SHP77 (cell line): ENCODE data around the gene PLCB1.
A peak's percentile ranks its signal among the peaks of the same experiment; 100 is the strongest.

Source experiments
- DNase-seq, 2 experiments: peaks; one replicate each; lab custom pipeline; 2025; lab: John Stamatoyannopoulos, UW

Gene PLCB1

GRCh38 chr20:8547035-8547650 lies 415.1 kb downstream of the PLCB1 start:
- no peak for DNase-seq

- DNase-seq = no peak
Observed at GRCh38 chr20:8547968-8548588, 416.0 kb downstream of the PLCB1 start.

DNA sequence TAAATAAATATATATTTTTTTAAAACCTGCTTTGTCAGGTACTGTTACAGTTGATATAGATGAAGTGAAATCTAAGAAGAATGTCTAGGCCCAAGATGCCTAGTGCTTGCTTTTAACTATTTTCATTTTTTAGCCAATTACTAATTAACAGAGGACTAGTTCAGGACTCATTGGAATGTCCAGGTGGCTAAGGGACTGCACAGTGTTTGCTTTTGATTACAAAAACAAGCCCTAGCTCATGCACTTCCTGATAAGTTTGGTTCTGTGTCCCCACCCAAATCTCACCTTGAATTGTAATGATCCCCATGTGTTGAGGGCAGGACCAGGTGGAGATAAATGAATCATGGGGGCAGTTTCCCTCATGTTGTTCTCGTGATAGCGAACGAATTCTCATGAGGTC lies 417.1 kb downstream of the PLCB1 start:
- DNase-seq = no peak

GRCh38 chr20:8557711-8558110 lies 425.6 kb downstream of the PLCB1 start:
- DNase-seq = no peak

DNA sequence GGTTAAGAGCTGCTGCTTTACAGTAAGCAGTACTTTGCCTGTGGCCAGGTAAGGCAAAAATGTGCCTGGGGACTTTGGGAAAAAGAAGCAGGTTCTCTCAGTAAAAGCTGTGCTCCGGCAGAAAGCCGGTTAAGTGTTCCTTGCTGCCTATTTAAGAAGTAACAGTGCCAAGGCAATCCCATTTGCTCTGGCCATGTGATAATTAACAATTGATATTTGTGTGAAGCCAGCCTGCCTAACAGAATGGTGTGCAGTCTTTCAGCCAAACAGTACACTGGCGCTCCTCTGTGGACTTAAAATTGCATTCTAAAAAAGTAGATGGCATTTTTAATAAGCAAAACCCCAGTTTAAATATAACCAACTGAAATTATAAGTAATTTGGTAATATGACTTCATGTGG lies 430.3 kb downstream of the PLCB1 start:
- no peak for DNase-seq

GRCh38 chr20:8568075-8568474 lies 436.0 kb downstream of the PLCB1 start:
- no peak for DNase-seq

GRCh38 chr20:8569766-8570165 lies 437.7 kb downstream of the PLCB1 start:
- DNase-seq = no peak

DNA sequence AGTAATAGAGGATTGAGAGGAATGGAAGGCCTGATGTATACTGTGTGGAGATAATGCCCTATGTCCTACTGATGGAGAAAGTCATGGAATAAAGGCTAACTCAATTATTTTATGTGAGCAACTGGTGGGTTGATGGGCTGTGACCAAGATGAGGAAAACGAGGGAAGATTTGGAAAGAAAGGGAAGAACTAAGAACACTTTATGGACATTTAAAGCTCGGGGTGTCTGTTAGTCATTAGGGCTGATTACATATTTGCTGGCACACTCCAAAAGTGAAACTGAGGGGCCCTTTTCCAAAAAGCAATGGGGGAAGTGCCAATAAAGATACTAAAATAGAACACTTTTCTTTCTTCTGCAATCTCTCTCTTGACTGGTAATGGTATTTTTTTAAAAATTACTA lies 439.5 kb downstream of the PLCB1 start:
- no peak for DNase-seq

GRCh38 chr20:8573686-8574085 lies 441.6 kb downstream of the PLCB1 start:
- DNase-seq = no peak

GRCh38 chr20:8575114-8575513 lies 443.0 kb downstream of the PLCB1 start:
- no peak for DNase-seq

DNA sequence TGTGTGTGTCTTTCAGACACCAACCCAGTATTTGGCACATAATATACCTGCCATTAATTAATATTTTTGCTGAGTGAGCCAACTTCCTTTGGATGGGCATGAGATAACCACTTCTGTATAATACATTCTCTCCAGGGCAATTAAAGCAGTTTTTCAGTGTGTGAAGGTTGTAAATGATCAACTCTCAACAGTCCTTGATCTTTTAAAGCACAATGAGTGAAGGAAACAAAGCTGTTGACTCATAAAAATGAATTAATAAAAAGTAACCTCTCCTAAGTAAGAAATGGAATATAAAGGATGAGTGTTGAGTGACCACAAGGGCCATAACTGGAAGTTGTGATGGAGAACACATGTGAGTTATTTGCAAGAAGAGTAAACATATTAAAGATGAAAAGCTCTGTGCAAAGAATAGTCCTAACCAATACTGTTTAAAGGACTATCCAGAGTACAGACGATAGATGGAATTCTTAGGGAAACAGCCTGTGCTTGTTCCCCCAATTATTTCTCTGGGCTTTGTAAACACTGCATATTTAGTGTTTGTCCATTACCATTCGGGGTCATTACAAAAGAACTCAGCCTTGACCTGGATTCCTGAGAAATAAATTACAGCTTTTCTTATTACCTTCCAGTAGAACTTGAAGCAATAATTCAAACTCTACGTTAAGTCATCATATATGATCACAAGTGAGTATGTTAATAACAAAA lies 446.2 kb downstream of the PLCB1 start:
- DNase-seq = no peak

GRCh38 chr20:8579035-8579434 lies 447.0 kb downstream of the PLCB1 start:
- no peak for DNase-seq

DNA sequence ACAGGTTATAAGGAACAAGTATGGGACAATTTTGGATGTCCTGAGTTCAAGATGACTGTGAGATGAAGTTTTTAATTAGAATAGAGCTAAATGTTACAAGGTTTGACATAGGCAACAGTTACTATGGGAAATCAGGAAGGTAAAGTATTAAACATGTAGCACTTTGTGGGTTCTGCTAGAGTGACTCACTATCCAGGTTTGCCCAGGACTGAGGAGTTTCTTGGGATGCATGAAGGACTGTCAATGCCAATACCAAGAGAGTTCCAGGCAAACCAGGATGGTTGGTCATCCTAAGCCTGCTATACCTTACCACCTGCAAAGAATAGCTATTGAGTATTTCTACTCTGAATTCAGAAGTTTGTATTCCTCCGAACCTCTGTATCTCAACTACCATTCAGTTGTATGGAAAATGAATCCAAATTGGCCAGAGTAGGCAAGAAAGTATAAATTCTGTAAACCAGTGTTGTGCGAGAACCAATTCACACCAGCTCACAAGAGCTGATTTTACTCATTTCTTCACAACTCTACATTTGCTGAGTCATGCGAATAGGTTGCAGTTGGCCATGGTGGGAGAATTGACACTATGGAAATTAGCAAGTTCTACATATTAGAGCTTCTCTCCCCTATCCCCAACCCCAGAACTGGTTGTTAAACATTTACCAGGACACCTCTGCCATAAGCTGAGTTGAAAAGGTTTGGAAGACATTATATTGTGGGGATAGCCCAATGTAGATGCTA lies 449.5 kb downstream of the PLCB1 start:
- DNase-seq = no peak

GRCh38 chr20:8583012-8583565 lies 451.0 kb downstream of the PLCB1 start:
- DNase-seq = no peak

- DNase-seq = peak; percentile 31 to 66
Observed at GRCh38 chr20:8583566-8584043, 451.5 kb downstream of the PLCB1 start.

DNA sequence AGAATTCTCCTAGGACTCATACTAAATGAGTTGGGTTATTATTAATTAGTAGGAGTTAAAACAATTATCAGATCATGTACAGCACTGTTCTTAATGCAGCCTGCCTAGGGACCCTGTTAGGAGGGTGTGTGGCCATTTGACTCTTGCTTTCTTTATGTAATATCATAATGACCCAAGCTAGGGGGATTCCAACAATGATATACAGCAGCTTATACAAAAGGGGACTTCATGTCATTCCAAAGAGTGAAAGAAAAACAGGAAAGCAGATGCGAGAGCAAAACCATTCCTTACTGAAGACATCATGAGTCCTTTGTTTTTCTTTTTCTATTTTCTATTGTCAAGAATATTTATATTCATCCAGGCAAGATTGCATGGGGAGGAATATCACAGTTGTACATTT lies 455.2 kb downstream of the PLCB1 start:
- DNase-seq = no peak

- no peak for DNase-seq
Observed at GRCh38 chr20:8587810-8588209, 455.7 kb downstream of the PLCB1 start.

DNA sequence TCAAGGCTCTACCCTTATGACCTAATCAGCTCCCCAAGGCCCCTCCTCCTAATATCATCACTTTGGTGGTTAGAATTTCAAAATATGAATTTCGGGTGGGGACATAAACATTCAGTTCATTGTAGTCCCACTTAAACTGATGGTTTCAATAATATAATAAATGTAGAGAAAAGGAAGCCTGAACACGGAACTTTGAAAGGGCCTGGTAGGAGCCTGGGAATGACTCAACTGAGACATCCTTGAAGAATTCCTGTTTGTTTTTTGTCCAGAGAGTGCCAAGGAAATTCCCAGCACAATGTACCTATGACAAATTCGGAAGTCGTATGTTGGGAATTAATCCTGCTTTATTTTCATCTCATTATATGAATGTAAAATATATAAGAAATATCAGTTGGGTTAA lies 457.9 kb downstream of the PLCB1 start:
- DNase-seq = no peak

DNA sequence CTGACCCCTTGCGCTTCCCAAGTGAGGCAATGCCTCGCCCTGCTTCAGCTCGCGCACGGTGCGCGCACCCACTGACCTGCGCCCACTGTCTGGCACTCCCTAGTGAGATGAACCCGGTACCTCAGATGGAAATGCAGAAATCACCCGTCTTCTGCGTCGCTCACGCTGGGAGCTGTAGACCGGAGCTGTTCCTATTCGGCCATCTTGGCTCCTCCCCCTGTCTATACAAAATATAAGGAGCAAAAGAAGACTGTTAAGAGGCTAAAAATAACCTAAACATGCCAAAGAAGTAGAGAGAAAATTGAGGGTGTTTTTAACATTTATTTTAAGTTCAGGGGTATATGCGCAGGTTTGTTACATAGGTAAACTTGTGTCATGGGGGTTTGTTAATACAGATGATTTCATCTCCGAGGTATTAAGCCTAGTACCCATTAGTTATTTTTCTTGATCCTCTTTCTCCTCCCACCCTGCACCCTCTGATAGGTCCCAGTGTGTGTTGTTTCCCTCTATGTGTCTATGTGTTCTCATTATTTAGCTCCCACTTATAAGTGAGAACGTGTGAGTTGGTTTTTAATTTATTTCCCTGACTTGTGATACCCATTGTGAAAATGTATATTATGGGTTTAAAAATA lies 469.0 kb downstream of the PLCB1 start:
- peak; percentile 22 to 39 for DNase-seq

DNA sequence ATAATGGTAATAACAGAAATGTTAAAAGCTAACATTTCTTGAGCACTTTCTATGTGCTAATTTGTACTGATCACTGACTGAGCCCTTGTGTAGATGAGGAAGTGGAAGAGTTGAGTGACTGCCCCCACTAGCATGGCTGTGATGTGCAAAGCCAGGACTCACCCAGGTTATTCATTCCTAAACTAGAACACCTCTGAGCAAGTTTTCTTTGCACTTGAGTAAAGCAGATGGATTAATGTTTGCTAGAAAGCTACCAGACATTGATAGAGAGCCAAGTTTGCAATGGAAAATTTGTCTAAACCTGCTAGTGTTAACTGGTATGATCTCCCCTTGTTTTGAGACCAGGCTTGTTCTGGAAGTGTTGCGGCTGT lies 469.5 kb downstream of the PLCB1 start:
- peak; percentile 25 to 44 for DNase-seq

DNA sequence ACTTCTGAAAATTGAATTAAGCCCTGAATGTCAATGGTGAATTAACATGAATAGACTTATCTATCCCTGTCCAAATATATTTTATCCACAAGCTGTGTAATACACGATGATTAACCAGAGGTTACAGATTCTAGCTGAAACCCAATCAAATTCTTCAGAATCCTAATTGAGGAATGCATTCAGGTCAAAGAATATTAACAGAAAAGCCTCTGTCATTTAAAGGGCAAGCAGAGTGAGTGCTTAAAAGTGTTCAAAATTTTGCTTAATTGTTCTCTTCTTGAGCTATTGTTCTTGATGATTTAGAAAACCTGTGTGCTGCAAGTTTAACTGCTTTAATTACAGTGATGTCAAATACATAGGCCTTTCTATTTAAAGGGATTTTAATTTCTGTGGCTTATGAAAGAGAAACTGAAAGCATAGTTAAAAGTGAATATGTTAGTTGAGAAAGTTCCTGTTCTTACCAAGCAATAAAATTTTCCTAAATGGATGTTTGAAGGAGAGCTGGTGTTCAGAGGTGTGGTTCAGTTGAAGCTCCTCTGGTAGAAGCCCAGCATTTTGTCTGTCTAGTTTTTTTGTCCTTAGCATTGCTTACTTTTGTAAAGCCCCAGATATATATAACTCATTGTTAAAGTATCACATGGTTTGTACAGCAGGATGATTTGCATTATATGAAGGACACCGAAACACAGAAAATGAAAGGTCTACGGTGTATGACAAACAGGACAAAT lies 470.5 kb downstream of the PLCB1 start:
- no peak for DNase-seq
